ENCODE measurements around the gene TDRD9. TPM values are rescaled to one million over a fixed set of nuclear protein-coding genes. Genes with fewer than 3 reads are reported as not detected.

TDRD9 gene
- polyA plus RNA-seq, 3 donors from 2014 or later, result 1.2 to 2.8 (median 1.2) TPM

DNA sequence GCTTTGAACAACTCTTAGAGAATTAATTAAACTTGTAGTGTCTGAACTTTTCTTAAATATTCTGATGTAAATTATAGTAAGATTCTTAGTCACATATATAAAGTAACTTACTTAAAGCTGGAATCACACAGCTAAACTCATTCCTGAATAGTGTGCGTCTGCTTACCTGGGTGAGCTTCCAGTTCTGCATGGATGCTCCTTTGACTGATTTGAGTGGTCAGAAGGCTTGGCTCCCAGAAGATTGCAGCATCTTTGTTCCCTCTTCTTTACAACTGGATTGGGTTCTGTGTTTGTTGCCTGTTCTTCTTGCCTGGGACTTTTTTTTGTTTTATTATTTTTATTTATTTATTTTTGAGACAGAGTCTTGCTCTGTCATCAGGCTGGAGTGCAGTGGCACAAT, 90.8 kb downstream of the TDRD9 start:
- Mint-ChIP-seq H3K36me3 (no peaks in the 10 kb centered on the region), H3K27me3 (ENCODE audit: low read depth in 3 of 3) (peaks cover 0 to 5% (median 1%) of the 10 kb centered on the region in 3 donors), H3K27ac (no peak overlapping the region), H3K4me1 (no peaks in the 10 kb centered on the region), H3K4me3 (no peak overlapping the region), H3K9me3 (no peaks in the 10 kb centered on the region)
- DNase-seq, result no peak

DNA sequence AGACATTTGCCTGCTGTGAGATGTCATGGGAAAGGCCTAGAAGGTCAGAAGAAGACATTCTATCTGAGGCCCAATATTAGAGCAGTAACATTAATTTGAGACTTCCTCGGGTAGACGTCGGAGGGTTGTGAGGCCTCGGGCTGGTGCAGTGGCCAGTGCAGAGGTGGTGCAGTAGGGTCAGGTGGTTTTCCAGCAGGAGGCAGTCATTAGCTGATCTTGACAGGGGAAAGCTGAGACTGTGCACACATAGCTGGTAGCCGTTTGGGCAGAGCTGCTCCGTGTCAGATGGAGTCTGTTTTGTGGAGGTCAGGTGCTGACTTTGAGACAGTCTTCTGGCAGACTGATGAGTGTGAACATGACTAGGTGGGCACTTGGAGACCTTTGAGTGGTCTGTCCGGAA, 91.5 kb downstream of the TDRD9 start:
- Mint-ChIP-seq H3K9me3 (no peaks in the 10 kb centered on the region), H3K4me3 (no peak overlapping the region), H3K27me3 (ENCODE audit: low read depth in 3 of 3) (peaks cover 0 to 5% (median 1%) of the 10 kb centered on the region in 3 donors), H3K27ac (no peak overlapping the region), H3K4me1 (no peaks in the 10 kb centered on the region), H3K36me3 (no peaks in the 10 kb centered on the region)
- no peak for DNase-seq

DNA sequence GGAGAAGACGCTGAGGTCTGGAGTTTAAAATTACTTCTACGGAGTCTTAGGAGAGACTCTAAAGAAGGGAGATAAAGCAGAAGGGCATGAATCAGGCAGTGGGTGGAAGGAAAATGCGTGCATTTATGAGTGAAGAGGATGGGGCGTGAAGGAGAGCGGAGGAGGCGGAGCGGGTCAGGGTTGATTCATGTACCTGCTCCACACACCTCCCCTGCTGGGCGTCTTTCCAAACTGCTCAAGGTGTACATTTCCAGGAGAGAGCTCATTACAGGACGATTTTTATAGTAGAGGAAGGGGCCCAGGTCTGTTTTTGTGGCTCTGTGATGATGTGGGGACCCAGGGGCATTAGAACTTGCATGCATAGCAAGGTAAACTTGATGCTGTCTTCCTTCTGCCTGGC, 92.2 kb downstream of the TDRD9 start:
- no peak overlapping the region for H3K4me3 Mint-ChIP-seq

DNA sequence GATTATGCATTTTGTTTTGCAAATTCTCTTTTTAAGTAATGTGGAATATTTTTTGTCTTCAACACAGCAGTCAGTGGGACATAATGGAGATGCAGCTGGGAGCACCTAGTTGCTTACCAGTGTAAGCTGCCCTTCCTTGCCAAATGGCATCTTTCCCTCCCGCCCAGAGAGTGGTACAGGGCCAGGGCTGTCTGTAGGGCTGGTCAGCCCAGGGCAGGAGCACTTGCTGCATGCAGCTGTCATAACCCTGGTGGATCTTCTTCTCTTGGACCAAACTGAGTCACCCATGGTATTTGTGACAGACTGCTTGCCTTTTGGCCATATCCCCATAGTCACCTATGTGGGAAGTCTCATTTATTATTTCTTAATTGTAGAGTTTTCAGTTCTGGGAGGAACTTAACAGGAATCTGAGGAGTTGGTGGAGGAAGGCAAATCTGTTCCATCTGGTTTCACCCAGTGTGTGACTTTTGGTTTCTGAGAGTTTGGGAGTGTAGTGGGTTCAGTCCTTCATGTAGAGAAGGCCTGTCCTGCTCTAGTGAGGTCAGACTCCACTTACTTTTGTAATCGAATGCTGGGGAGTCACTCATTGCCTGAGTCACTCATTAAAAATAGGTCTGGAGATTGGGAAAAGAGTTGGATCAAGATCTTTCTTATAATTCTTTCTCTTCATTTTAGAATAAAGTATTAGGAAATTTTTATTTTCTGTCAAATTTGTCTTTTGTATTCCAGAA, 95.2 kb downstream of the TDRD9 start:
- Mint-ChIP-seq H3K27ac (peak overlapping the region in 1 of 6 donors; percentile 28), H3K27me3 (ENCODE audit: low read depth in 3 of 3) (peaks cover 0 to 1% (median 0%) of the 10 kb centered on the region in 3 donors), H3K36me3 (no peaks in the 10 kb centered on the region), H3K4me3 (no peak overlapping the region), H3K4me1 (no peaks in the 10 kb centered on the region), H3K9me3 (no peaks in the 10 kb centered on the region)
- no peak for DNase-seq

More for the DNA sequence above, 92.2 kb downstream of the TDRD9 start:
- H3K4me1 Mint-ChIP-seq, result no peaks in the 10 kb centered on the region
- H3K27ac Mint-ChIP-seq, result no peak overlapping the region
- DNase-seq, result no peak
- no peaks in the 10 kb centered on the region for H3K9me3 Mint-ChIP-seq
- no peaks in the 10 kb centered on the region for H3K36me3 Mint-ChIP-seq
- peaks cover 0 to 5% (median 1%) of the 10 kb centered on the region in 3 donors for H3K27me3 Mint-ChIP-seq (ENCODE audit: low read depth in 3 of 3)

DNA sequence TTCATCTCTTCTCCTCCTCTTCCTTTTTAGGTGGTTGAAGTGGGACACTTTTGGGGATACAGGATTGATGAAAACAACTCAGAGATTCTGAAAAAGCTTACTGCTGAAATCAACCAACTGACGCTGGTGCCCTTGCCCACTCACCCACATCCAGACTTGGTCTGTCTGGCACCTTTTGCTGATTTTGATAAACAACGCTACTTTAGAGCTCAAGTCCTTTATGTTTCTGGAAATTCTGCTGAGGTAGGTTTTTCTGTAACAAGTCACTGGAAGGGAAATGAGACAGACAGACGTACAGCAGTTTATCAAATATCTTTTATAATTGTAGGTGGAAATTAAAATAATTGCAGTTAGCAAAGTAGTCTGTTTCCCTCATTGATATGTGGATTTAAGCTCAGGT, 97.3 kb downstream of the TDRD9 start:
- no peak overlapping the region for H3K4me3 Mint-ChIP-seq
- no peaks in the 10 kb centered on the region for H3K9me3 Mint-ChIP-seq
- no peak overlapping the region for H3K27ac Mint-ChIP-seq
- peaks cover 0 to 6% (median 4%) of the 10 kb centered on the region in 3 donors for H3K27me3 Mint-ChIP-seq (ENCODE audit: low read depth in 3 of 3)
- no peaks in the 10 kb centered on the region for H3K4me1 Mint-ChIP-seq
- no peak for DNase-seq
- H3K36me3 Mint-ChIP-seq, result no peaks in the 10 kb centered on the region

DNA sequence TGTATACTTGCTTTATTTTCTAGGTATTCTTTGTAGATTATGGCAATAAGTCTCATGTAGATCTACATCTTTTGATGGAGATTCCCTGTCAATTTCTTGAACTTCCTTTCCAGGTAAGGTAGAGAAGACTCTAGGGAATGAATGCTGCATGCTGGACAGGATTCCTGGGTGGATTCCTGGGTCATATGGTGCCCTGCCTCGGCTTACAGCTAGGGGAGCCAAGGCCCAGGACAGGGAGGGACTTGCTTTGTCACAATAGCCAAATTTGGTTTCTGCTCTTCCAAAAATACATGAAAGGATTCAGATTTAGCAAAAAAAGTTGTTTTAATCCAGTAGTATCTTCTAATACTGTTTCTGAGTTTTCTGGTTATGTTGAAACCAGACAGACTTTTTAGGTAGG, 97.8 kb downstream of the TDRD9 start:
- H3K27ac Mint-ChIP-seq, result no peak overlapping the region
- H3K4me1 Mint-ChIP-seq, result no peaks in the 10 kb centered on the region
- H3K36me3 Mint-ChIP-seq, result no peaks in the 10 kb centered on the region
- no peaks in the 10 kb centered on the region for H3K9me3 Mint-ChIP-seq
- DNase-seq, result no peak
- H3K27me3 Mint-ChIP-seq (ENCODE audit: low read depth in 3 of 3), result peaks cover 0 to 6% (median 4%) of the 10 kb centered on the region in 3 donors
- H3K4me3 Mint-ChIP-seq, result no peak overlapping the region

DNA sequence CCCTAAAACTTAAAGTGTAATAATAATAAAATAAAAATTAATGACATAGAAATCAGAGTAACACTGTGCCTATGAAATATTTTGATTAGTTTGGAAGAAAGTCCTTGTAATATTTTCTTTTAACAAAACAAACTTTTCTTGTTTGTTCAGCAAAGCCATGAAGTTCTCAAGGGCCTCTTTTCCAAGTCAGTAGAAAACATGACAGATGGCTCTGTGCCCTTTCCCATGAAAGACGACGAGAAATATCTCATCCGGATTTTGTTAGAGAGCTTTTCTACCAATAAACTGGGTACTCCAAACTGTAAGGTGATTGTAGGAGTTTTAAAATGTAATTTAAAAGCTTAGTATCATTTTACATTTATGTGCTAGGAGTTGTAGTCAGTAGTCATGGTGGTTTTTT, 102.7 kb downstream of the TDRD9 start:
- Mint-ChIP-seq H3K27ac (no peak overlapping the region), H3K36me3 (no peaks in the 10 kb centered on the region), H3K4me1 (no peaks in the 10 kb centered on the region), H3K27me3 (ENCODE audit: low read depth in 3 of 3) (peaks cover 8 to 13% (median 8%) of the 10 kb centered on the region in 3 donors), H3K9me3 (no peaks in the 10 kb centered on the region), H3K4me3 (no peak overlapping the region)
- DNase-seq, result no peak

DNA sequence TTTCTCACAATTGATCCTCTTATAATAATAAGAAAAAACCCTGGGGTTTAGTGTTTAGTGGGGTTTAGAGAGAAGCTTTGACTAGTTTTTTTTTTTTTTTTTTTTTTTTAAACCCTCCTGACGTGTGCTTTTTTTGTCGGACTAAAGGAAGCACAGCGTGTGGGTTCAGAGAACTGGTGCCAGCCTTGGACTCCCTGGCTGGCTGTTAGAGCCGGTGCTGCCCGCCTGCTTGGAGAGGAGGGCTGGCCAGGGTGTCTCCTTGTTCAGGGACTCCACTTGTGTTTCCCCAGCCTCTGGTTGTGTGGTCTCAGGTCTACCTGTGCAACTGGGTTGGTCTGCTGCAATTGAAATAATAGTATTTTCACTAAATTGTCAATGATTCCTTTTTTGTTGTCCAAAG, 103.1 kb downstream of the TDRD9 start:
- Mint-ChIP-seq H3K36me3 (no peaks in the 10 kb centered on the region), H3K27me3 (ENCODE audit: low read depth in 3 of 3) (peaks cover 8 to 13% (median 8%) of the 10 kb centered on the region in 3 donors), H3K9me3 (no peaks in the 10 kb centered on the region), H3K4me1 (no peaks in the 10 kb centered on the region), H3K27ac (no peak overlapping the region), H3K4me3 (no peak overlapping the region)
- DNase-seq, result no peak

DNA sequence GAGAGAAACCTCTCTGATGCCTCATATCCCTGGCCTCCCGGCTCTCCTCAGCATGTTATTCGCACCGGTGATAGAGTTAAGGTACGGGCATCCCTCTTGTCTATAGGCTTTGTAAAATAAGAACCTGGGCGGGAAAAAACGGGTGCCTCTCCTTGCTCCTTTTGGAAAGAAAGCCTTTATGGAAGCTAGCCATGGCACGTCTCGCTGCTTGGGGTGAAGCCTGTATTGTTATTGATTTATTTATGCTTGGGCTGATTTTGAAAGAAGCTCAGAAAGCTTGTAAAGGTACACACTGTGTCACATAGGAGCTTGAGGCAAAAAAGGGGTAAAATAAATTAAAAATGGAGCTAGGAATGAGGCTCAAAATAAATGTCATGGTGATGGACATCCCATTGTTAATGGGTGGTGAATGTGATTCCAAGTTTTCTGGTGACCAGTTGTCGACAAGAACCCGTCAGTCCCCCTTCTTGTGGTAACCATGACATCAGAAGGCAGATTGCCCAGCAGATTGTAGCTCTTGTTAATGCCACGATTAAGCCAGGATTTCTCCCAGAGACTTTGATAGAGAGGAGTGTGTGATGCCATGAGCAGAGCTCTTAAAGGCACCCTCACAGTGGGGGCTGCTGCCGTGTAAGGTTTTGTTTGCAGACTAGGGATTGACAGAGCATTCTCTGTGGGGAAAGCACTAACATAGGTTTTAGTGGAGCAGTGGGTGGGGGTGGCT, 106.9 kb downstream of the TDRD9 start:
- no peak overlapping the region for H3K4me3 Mint-ChIP-seq
- H3K27me3 Mint-ChIP-seq (ENCODE audit: low read depth in 3 of 3), result peaks cover 4 to 18% (median 8%) of the 10 kb centered on the region in 3 donors
- H3K4me1 Mint-ChIP-seq, result peaks cover 2 to 12% of the 10 kb centered on the region in 2 donors
- peaks cover 0 to 2% (median 0%) of the 10 kb centered on the region in 3 donors for H3K36me3 Mint-ChIP-seq
- no peak for DNase-seq
- no peak overlapping the region for H3K27ac Mint-ChIP-seq
- H3K9me3 Mint-ChIP-seq, result peaks cover 0 to 2% (median 0%) of the 10 kb centered on the region in 6 donors

DNA sequence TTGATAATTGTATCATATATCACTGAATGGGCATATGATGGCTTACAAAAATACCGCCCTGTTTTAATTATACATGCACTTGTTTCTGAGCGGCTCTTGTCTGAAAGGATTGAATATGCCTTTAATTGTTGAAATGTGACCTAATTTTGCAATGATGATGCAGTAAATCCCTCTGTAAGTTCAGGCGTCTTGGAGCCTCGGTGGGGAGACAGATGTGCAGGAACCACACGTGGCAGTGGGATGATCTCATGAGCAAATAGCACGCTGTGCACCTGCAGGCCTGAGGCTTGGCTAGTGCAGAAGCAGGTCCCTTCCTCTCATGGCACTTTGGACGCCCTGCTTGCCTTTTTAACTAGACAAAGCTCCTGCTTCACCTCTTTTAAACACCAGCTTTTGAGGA, 108.0 kb downstream of the TDRD9 start:
- Mint-ChIP-seq H3K27ac (no peak overlapping the region), H3K4me3 (no peak overlapping the region), H3K27me3 (ENCODE audit: low read depth in 3 of 3) (peaks cover 4 to 20% (median 8%) of the 10 kb centered on the region in 3 donors), H3K36me3 (peaks cover 0 to 2% (median 0%) of the 10 kb centered on the region in 3 donors), H3K4me1 (peaks cover 2 to 21% of the 10 kb centered on the region in 2 donors), H3K9me3 (peaks cover 0 to 2% (median 0%) of the 10 kb centered on the region in 6 donors)
- no peak for DNase-seq

DNA sequence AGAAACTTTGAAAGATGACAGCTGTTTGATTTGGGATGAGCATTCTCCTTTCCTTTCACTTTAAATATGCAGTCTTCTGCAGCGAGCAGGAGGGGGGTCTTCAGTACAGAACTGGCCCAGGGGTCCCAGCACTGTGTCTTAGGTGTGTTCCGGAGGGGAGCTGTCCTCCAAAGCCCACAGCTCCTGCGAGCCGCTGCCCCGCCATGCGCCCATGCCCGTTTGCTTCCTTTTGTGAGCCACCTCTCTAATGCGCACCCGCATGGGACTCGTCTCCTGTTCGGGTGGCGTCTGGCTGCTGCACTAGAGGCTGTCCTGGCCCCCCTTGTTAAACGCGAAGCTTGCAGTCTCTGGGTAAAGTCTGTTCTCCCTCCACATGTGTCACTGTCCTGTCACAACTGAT, 108.8 kb downstream of the TDRD9 start:
- H3K27me3 Mint-ChIP-seq (ENCODE audit: low read depth in 3 of 3), result peaks cover 4 to 22% (median 8%) of the 10 kb centered on the region in 3 donors
- H3K9me3 Mint-ChIP-seq, result peaks cover 0 to 2% (median 0%) of the 10 kb centered on the region in 6 donors
- H3K27ac Mint-ChIP-seq, result no peak overlapping the region
- H3K4me3 Mint-ChIP-seq, result no peak overlapping the region
- no peak for DNase-seq
- peaks cover 0 to 2% (median 0%) of the 10 kb centered on the region in 3 donors for H3K36me3 Mint-ChIP-seq
- peaks cover 2 to 24% of the 10 kb centered on the region in 2 donors for H3K4me1 Mint-ChIP-seq

DNA sequence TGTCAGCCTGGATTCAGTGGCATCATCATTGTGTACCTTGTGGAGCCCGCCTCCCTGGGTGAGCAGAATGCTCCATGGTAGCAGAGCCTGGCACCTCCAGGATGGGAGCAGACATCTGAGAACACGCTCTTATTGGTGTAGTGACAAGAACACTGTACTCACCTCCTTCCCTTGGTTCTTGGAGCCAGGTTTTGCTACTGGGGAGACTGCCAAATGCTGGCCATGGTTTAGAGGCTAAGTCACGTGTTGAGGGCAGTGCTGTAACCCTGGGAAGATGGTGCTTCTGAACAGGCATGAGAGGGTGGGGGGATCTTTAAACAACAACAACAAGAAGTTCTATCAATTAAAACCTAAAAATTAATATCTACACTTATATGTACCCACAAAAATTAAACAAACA, 109.6 kb downstream of the TDRD9 start:
- no peak for DNase-seq
- no peak overlapping the region for H3K27ac Mint-ChIP-seq
- peaks cover 2 to 28% of the 10 kb centered on the region in 2 donors for H3K4me1 Mint-ChIP-seq
- H3K4me3 Mint-ChIP-seq, result no peak overlapping the region
- H3K36me3 Mint-ChIP-seq, result peaks cover 0 to 2% (median 0%) of the 10 kb centered on the region in 3 donors
- H3K9me3 Mint-ChIP-seq, result peaks cover 0 to 2% (median 0%) of the 10 kb centered on the region in 6 donors
- H3K27me3 Mint-ChIP-seq (ENCODE audit: low read depth in 3 of 3), result peaks cover 4 to 22% (median 7%) of the 10 kb centered on the region in 3 donors

DNA sequence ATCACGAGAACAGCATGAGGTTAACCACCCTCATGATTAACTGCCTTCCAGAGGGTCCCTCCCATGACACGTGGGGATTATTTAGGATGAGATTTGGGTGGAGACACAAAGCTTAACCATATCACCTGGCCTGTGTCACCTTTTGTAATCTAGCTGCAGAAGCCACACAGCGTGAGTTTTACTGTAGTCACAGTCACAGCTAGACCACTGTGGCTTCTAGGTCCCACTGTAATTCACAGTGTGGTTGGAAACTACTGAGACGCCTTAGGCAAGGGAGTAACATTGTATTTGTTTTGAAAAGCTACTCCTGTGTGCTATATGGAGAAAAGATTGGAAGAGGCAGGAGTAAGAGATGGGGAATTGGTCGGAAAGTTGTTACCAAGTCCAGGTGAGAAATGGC, 111.0 kb downstream of the TDRD9 start:
- Mint-ChIP-seq H3K4me1 (peaks cover 2 to 28% of the 10 kb centered on the region in 2 donors), H3K27ac (peak overlapping the region in 1 of 6 donors; percentile 13), H3K36me3 (peaks cover 0 to 2% (median 0%) of the 10 kb centered on the region in 3 donors), H3K4me3 (peak overlapping the region in 1 of 5 donors; percentile 51), H3K9me3 (peaks cover 0 to 2% (median 0%) of the 10 kb centered on the region in 6 donors), H3K27me3 (ENCODE audit: low read depth in 3 of 3) (peaks cover 0 to 22% (median 0%) of the 10 kb centered on the region in 3 donors)
- DNase-seq, result peak in 1 of 3 donors; percentile 31

DNA sequence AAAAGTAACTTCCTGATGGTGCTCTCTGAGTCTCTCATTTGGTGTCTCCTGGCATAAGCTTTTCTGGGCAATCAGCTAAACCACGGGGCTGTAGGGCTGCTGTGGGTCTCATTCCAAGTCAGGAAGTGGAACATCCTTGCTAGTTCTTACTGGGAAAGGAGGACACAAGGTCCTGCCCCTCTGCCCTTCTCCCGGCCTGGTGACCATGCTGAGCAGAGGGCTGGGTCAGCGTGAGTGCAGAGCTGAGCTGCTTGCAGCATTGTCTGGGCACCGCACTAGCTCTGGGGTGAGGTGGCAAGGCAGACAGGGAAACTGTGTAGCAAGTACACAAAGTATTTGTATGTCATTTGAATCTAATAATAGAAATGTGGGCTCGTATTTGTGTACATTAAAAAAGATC, 112.3 kb downstream of the TDRD9 start:
- Mint-ChIP-seq H3K9me3 (peaks cover 0 to 2% (median 0%) of the 10 kb centered on the region in 6 donors), H3K4me1 (peaks cover 2 to 28% of the 10 kb centered on the region in 2 donors), H3K36me3 (peaks cover 0 to 2% (median 0%) of the 10 kb centered on the region in 3 donors), H3K27me3 (ENCODE audit: low read depth in 3 of 3) (peaks cover 0 to 14% (median 0%) of the 10 kb centered on the region in 3 donors), H3K27ac (no peak overlapping the region), H3K4me3 (peak overlapping the region in 1 of 5 donors; percentile 41)
- DNase-seq, result no peak
